Osteocyte (in vitro differentiated cells): ENCODE results near the gene FN3KRP. TPM values are rescaled to one million over a fixed set of nuclear protein-coding genes. Genes with fewer than 3 reads are reported as not detected.

Experiments
- DNase-seq: peaks from one replicate; pipeline ENCODE4 v3.0.0; 2021; ENCODE audit warnings: mixed read lengths; ENCODE audit not compliant: unreplicated experiment; ENCODE audit errors: extremely low spot score
- H3K27ac Mint-ChIP-seq: one replicate; pipeline ENCODE4 v1.8.0; 2021; ENCODE audit warnings: mild to moderate bottlenecking, mixed read lengths; ENCODE audit not compliant: unreplicated experiment
- H3K27me3 Mint-ChIP-seq: one replicate; pipeline ENCODE4 v1.8.0; 2021; ENCODE audit warnings: mixed read lengths; ENCODE audit not compliant: unreplicated experiment
- H3K36me3 Mint-ChIP-seq: one replicate; pipeline ENCODE4 v1.8.0; 2021; ENCODE audit warnings: mixed read lengths; ENCODE audit not compliant: unreplicated experiment
- H3K4me1 Mint-ChIP-seq: one replicate; pipeline ENCODE4 v1.8.0; 2021; ENCODE audit warnings: mixed read lengths; ENCODE audit not compliant: unreplicated experiment
- H3K4me3 Mint-ChIP-seq: one replicate; pipeline ENCODE4 v1.8.0; 2021; ENCODE audit warnings: mild to moderate bottlenecking, moderate library complexity, mixed read lengths; ENCODE audit not compliant: unreplicated experiment
- H3K9me3 Mint-ChIP-seq: one replicate; pipeline ENCODE4 v1.8.0; 2021; ENCODE audit warnings: mixed read lengths; ENCODE audit not compliant: unreplicated experiment
- CTCF ChIP-seq: fragments of 200-600 bp; sonication (generic); IDR thresholded peaks from 2 replicates; pipeline ENCODE4 v1.5.0; 2021; ENCODE audit warnings: antibody characterized with exemption, mild to moderate bottlenecking, moderate library complexity
- total RNA-seq: library from RNA; stranded (reverse); gene quantifications from 2 replicates; pipeline ENCODE4 v1.2.1, GENCODE V29; 2021

The FN3KRP gene
- total RNA-seq, 1 donor from 2014 or later, result 31.7 TPM

- no peak for TF ChIP-seq CTCF
- Mint-ChIP-seq H3K4me3 (no peak overlapping the region), H3K36me3 (peaks cover 7% of the 10 kb centered on the region), H3K9me3 (peaks cover 8% of the 10 kb centered on the region), H3K27me3 (no peaks in the 10 kb centered on the region), H3K4me1 (no peaks in the 10 kb centered on the region), H3K27ac (no peak overlapping the region)
- no peak for DNase-seq
These were observed 39.1 kb upstream of the FN3KRP start for GRCh38 chr17:82677353-82677925.

GRCh38 chr17:82678265-82678891 is 38.1 kb upstream of the FN3KRP start:
- no peak for TF ChIP-seq CTCF
- DNase-seq, result no peak
- Mint-ChIP-seq H3K36me3 (peaks cover 7% of the 10 kb centered on the region), H3K4me1 (no peaks in the 10 kb centered on the region), H3K27ac (no peak overlapping the region), H3K4me3 (no peak overlapping the region), H3K27me3 (no peaks in the 10 kb centered on the region), H3K9me3 (peaks cover 9% of the 10 kb centered on the region)

GRCh38 chr17:82679586-82680465 is 36.7 kb upstream of the FN3KRP start:
- H3K27ac Mint-ChIP-seq, result no peak overlapping the region
- H3K27me3 Mint-ChIP-seq, result no peaks in the 10 kb centered on the region
- peaks cover 9% of the 10 kb centered on the region for H3K9me3 Mint-ChIP-seq
- no peak for DNase-seq
- peaks cover 7% of the 10 kb centered on the region for H3K36me3 Mint-ChIP-seq
- H3K4me1 Mint-ChIP-seq, result peaks cover 3% of the 10 kb centered on the region
- no peak overlapping the region for H3K4me3 Mint-ChIP-seq
- no peak for TF ChIP-seq CTCF

GRCh38 chr17:82681547-82681946 is 35.0 kb upstream of the FN3KRP start:
- no peak for TF ChIP-seq CTCF
- peaks cover 9% of the 10 kb centered on the region for H3K9me3 Mint-ChIP-seq

GRCh38 chr17:82683534-82683933 is 33.0 kb upstream of the FN3KRP start:
- Mint-ChIP-seq H3K27ac (no peak overlapping the region), H3K4me3 (no peak overlapping the region), H3K27me3 (no peaks in the 10 kb centered on the region), H3K4me1 (peaks cover 8% of the 10 kb centered on the region), H3K9me3 (peaks cover 9% of the 10 kb centered on the region), H3K36me3 (peaks cover 7% of the 10 kb centered on the region)
- TF ChIP-seq CTCF, result no peak
- DNase-seq, result no peak

More at GRCh38 chr17:82681547-82681946, 35.0 kb upstream of the FN3KRP start:
- Mint-ChIP-seq H3K27ac (no peak overlapping the region), H3K36me3 (peaks cover 7% of the 10 kb centered on the region), H3K27me3 (no peaks in the 10 kb centered on the region), H3K4me1 (peaks cover 3% of the 10 kb centered on the region), H3K4me3 (no peak overlapping the region)
- DNase-seq, result no peak
